ENCODE results near the gene CLCF1. TPM values are rescaled to one million over a fixed set of nuclear protein-coding genes. Genes with fewer than 3 reads are reported as not detected.

The CLCF1 gene
- total and polyA plus RNA-seq, 2 of the 13 experiments (the other 11 are each of a cell fraction or from before 2014, with no cell fraction given): 0.49 to 0.78 TPM

DNA sequence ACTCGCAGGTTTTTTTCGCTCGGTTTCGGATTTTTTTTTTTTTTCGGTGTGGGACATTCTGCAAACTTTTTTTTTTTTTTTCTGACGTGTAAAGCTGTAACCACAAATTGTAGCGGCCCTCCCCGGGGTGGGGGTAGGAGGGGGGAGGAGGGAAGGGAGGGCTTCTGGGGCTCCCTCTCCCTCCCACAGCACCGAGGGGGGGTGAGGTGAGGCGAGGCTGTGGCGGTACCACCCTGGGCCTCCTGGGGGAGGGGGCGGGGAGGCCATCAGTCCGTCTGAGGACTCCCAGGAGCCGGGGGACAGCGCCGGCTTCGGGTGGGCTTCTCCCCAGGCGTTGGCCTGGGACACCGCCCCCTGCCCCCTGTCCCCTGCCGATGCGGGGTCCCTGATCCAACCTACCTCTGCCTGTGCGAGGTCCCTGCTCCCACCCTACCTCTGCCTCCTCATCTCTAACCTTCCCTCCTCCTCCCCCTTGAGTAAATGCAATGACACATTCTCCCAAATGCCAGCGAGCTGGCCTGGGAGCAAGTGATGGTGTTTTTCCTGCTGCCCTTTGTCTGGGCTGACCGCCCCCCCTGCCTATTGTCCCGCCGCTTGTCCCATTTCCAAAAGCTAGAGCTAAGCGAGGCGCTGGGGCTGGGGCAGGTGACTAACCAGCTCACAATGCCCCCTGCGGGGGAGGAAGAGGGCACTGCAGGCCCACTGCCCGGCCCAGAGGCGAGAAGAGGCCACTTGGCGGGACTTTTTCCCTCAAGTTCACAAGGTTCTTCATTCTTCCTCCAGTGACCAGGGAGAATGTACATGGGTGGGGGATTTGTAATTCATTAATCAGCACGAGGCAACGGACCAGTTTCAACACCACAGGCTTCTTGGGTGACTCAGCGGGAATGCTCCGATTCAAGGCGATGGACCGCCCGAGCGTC lies 511 bp upstream of the CLCF1 start (continued):
- TF ChIP-seq, protein P1, sequence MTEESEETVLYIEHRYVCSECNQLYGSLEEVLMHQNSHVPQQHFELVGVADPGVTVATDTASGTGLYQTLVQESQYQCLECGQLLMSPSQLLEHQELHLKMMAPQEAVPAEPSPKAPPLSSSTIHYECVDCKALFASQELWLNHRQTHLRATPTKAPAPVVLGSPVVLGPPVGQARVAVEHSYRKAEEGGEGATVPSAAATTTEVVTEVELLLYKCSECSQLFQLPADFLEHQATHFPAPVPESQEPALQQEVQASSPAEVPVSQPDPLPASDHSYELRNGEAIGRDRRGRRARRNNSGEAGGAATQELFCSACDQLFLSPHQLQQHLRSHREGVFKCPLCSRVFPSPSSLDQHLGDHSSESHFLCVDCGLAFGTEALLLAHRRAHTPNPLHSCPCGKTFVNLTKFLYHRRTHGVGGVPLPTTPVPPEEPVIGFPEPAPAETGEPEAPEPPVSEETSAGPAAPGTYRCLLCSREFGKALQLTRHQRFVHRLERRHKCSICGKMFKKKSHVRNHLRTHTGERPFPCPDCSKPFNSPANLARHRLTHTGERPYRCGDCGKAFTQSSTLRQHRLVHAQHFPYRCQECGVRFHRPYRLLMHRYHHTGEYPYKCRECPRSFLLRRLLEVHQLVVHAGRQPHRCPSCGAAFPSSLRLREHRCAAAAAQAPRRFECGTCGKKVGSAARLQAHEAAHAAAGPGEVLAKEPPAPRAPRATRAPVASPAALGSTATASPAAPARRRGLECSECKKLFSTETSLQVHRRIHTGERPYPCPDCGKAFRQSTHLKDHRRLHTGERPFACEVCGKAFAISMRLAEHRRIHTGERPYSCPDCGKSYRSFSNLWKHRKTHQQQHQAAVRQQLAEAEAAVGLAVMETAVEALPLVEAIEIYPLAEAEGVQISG (CRISPR knock-in tag; IDR thresholded peaks at IDR 0.05): peak; percentile 65
- TF ChIP-seq ZNF260 (CRISPR knock-in tag; IDR thresholded peaks at IDR 0.05; ENCODE audit: borderline replicate concordance, low read depth) (no peak), ZNF432 (CRISPR knock-in tag; IDR thresholded peaks at IDR 0.05; ENCODE audit: borderline replicate concordance) (no peak), DPF2 (CRISPR knock-in tag; IDR thresholded peaks at IDR 0.05; ENCODE audit: borderline replicate concordance, low read depth) (no peak), ZNF205 (CRISPR knock-in tag; IDR thresholded peaks at IDR 0.05) (no peak), FOSL2 (CRISPR knock-in tag; IDR thresholded peaks at IDR 0.05) (peak; percentile 76), ZNF556 (CRISPR knock-in tag; IDR thresholded peaks at IDR 0.05; ENCODE audit: borderline replicate concordance) (no peak), ZNF749 (CRISPR knock-in tag; IDR thresholded peaks at IDR 0.05; ENCODE audit: borderline replicate concordance) (no peak), KAT8 (CRISPR knock-in tag; IDR thresholded peaks at IDR 0.05) (0 out of 2 replicates have a peak, but pooled peaks have one; percentile 29), SPEN (CRISPR knock-in tag; IDR thresholded peaks at IDR 0.05; ENCODE audit: low read depth) (no peak), STAG1 (CRISPR knock-in tag; IDR thresholded peaks at IDR 0.05) (peak; percentile 46), TAF1 (CRISPR knock-in tag; IDR thresholded peaks at IDR 0.05) (peak; percentile 35; the same call in 1 of the 2 replicates), ZNF354B (CRISPR knock-in tag; IDR thresholded peaks at IDR 0.05) (no peak), ZBTB21 (CRISPR knock-in tag; IDR thresholded peaks at IDR 0.05) (no peak), ZKSCAN8 (CRISPR knock-in tag; IDR thresholded peaks at IDR 0.05; ENCODE audit: borderline replicate concordance) (no peak), SMAD9 (CRISPR knock-in tag; IDR thresholded peaks at IDR 0.05) (no peak), MYC (CRISPR knock-in tag; IDR thresholded peaks at IDR 0.05; ENCODE audit: borderline replicate concordance) (peak; percentile 40; the same call in 1 of the 2 replicates), PHF21A (CRISPR knock-in tag; IDR thresholded peaks at IDR 0.05) (peak; percentile 44; the same call in 1 of the 2 replicates), HMG20A (CRISPR knock-in tag; IDR thresholded peaks at IDR 0.05; ENCODE audit: borderline replicate concordance) (no peak), ZNF251 (CRISPR knock-in tag; IDR thresholded peaks at IDR 0.05) (no peak)
- TF ChIP-seq, protein P2, sequence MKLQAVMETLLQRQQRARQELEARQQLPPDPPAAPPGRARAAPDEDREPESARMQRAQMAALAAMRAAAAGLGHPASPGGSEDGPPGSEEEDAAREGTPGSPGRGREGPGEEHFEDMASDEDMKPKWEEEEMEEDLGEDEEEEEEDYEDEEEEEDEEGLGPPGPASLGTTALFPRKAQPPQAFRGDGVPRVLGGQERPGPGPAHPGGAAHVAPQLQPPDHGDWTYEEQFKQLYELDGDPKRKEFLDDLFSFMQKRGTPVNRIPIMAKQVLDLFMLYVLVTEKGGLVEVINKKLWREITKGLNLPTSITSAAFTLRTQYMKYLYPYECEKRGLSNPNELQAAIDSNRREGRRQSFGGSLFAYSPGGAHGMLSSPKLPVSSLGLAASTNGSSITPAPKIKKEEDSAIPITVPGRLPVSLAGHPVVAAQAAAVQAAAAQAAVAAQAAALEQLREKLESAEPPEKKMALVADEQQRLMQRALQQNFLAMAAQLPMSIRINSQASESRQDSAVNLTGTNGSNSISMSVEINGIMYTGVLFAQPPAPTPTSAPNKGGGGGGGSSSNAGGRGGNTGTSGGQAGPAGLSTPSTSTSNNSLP (IDR thresholded peaks at IDR 0.05; ENCODE audit: low read depth, low read length): no peak
- TF ChIP-seq, protein P3, sequence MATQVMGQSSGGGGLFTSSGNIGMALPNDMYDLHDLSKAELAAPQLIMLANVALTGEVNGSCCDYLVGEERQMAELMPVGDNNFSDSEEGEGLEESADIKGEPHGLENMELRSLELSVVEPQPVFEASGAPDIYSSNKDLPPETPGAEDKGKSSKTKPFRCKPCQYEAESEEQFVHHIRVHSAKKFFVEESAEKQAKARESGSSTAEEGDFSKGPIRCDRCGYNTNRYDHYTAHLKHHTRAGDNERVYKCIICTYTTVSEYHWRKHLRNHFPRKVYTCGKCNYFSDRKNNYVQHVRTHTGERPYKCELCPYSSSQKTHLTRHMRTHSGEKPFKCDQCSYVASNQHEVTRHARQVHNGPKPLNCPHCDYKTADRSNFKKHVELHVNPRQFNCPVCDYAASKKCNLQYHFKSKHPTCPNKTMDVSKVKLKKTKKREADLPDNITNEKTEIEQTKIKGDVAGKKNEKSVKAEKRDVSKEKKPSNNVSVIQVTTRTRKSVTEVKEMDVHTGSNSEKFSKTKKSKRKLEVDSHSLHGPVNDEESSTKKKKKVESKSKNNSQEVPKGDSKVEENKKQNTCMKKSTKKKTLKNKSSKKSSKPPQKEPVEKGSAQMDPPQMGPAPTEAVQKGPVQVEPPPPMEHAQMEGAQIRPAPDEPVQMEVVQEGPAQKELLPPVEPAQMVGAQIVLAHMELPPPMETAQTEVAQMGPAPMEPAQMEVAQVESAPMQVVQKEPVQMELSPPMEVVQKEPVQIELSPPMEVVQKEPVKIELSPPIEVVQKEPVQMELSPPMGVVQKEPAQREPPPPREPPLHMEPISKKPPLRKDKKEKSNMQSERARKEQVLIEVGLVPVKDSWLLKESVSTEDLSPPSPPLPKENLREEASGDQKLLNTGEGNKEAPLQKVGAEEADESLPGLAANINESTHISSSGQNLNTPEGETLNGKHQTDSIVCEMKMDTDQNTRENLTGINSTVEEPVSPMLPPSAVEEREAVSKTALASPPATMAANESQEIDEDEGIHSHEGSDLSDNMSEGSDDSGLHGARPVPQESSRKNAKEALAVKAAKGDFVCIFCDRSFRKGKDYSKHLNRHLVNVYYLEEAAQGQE (IDR thresholded peaks at IDR 0.05; ENCODE audit: borderline replicate concordance in 1 of 2, low read depth in 1 of 2, low read length in 2 of 2): no peak

Data from HepG2 (cell line).